T47D (cell line): Measurements from ENCODE around the gene NME9.
"Not testable (repeated sequence)": the region's sequence is repeated elsewhere in the genome, so short reads cannot be mapped to it uniquely, and the experiment has no call there.

ENCODE experiments used
- DNase-seq, 2 experiments: peaks; one replicate each; pipeline versions ENCODE4 v3.0.0 to v3.0.0-alpha.2; 2011 to 2012; ENCODE audit warnings: low read depth in 1 of 2, low spot score in 1 of 2
- JUND ChIP-seq: IDR thresholded peaks from 2 replicates; pipeline ENCODE4 v1.6.1; 2012; ENCODE audit warnings: low read depth
- in situ Hi-C: cut with HindIII; loops from 2 replicates; pipeline ENCODE4 v1.10.0; 2016; ENCODE audit warnings: low sequenced_read_pairs, low pct_unique_long_range_greater_than_20kb

The NME9 gene

GRCh38 chr3:138329127-138329983 lies at the start of gene NME9:
TSS of gene NME9 (minus strand) at chr3:138329851. CDS start at chr3:138329335, 516 bp downstream.
- in situ Hi-C loops = no loop called here
- peak; percentile 66 to 75 for DNase-seq
- TF ChIP-seq JUND = no peak

- in situ Hi-C loops = no loop called here
- TF ChIP-seq JUND = no peak
- DNase-seq = no peak
These were observed 49.3 kb upstream of the NME9 start for GRCh38 chr3:138378990-138379389.

- in situ Hi-C loops = no loop called here
- no peak for TF ChIP-seq JUND
- no peak for DNase-seq
These were observed 48.7 kb upstream of the NME9 start for GRCh38 chr3:138378331-138378730.

GRCh38 chr3:138377804-138378203 lies 48.2 kb upstream of the NME9 start:
- no peak for DNase-seq
- in situ Hi-C loops = no loop called here
- no peak for TF ChIP-seq JUND

- in situ Hi-C loops, DNase-seq: not testable (repeated sequence)
These were observed 47.6 kb upstream of the NME9 start for GRCh38 chr3:138377212-138377611.

GRCh38 chr3:138376663-138377062 lies 47.0 kb upstream of the NME9 start:
- no peak for DNase-seq
- TF ChIP-seq JUND = no peak
- in situ Hi-C loops = no loop called here

- in situ Hi-C loops = no loop called here
- TF ChIP-seq JUND = no peak
- no peak for DNase-seq
These were observed 45.8 kb upstream of the NME9 start for GRCh38 chr3:138375447-138375846.

GRCh38 chr3:138374573-138375134 lies 45.0 kb upstream of the NME9 start:
- in situ Hi-C loops = no loop called here
- TF ChIP-seq JUND = no peak
- no peak for DNase-seq

- no peak for TF ChIP-seq JUND
- in situ Hi-C loops = no loop called here
These were observed 44.1 kb upstream of the NME9 start for GRCh38 chr3:138373736-138374094.

GRCh38 chr3:138373087-138373735 lies 43.6 kb upstream of the NME9 start:
- no peak for DNase-seq
- in situ Hi-C loops = no loop called here
- TF ChIP-seq JUND = no peak

More at GRCh38 chr3:138373736-138374094, 44.1 kb upstream of the NME9 start:
- DNase-seq = no peak

GRCh38 chr3:138371070-138371965 lies 41.7 kb upstream of the NME9 start:
- TF ChIP-seq JUND = no peak
- in situ Hi-C loops = no loop called here
- no peak for DNase-seq

GRCh38 chr3:138370321-138370720 lies 40.7 kb upstream of the NME9 start:
- in situ Hi-C loops = no loop called here
- TF ChIP-seq JUND = no peak
- DNase-seq = no peak
